GM11168 (cell line): ENCODE results near the gene AFAP1L2.

Source experiments
- in situ Hi-C: fragments of 300-500 bp; cut with MboI; formaldehyde crosslinking; loops from one replicate; pipeline ENCODE4 v1.12.0; 2022; ENCODE audit warnings: low sequenced_read_pairs; ENCODE audit not compliant: unreplicated experiment

Gene AFAP1L2

GRCh38 chr10:114279289-114279688, 125.0 kb downstream of the AFAP1L2 start:
- in situ Hi-C loops, result no loop called here

DNA sequence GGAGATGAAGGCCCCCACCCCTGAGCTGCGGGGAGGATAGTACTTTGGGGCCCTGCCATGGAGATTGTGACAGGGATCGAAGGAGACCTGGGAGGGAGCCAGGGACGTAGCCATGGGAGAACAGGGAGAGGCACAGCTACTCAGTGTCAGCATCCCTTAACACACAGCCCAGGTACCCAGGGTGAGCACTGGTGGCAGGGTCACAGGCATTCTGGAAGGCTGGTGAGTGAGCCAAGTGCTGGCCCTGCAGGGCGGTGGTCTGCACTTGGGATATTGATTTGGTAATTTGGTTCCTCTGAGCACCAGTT, 125.5 kb downstream of the AFAP1L2 start:
- in situ Hi-C loops, result no loop called here

- in situ Hi-C loops, result no loop called here
Observed at GRCh38 chr10:114278140-114278883, 126.0 kb downstream of the AFAP1L2 start.

DNA sequence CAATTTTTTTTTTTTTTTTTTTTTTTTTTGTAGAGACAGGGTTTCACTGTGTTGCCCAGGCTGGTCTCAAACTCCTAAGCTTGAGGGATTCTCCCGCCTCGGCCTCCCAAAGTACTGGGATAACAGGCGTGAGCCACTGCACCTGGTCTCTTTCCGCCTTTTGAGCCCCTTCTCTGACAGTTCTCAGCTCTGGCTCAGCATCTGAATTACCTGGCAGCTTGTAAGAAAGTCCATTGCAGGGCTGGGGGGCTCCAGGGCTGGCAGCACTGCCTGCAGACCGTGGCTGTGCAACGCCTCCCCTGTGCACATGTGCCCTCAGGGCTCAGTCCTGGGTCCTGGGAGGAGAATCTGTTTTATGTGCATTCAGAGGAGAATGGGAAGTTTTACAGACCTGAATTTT, 127.6 kb downstream of the AFAP1L2 start:
- in situ Hi-C loops, result no loop called here

- in situ Hi-C loops, result no loop called here
Observed at GRCh38 chr10:114276066-114276465, 128.2 kb downstream of the AFAP1L2 start.

DNA sequence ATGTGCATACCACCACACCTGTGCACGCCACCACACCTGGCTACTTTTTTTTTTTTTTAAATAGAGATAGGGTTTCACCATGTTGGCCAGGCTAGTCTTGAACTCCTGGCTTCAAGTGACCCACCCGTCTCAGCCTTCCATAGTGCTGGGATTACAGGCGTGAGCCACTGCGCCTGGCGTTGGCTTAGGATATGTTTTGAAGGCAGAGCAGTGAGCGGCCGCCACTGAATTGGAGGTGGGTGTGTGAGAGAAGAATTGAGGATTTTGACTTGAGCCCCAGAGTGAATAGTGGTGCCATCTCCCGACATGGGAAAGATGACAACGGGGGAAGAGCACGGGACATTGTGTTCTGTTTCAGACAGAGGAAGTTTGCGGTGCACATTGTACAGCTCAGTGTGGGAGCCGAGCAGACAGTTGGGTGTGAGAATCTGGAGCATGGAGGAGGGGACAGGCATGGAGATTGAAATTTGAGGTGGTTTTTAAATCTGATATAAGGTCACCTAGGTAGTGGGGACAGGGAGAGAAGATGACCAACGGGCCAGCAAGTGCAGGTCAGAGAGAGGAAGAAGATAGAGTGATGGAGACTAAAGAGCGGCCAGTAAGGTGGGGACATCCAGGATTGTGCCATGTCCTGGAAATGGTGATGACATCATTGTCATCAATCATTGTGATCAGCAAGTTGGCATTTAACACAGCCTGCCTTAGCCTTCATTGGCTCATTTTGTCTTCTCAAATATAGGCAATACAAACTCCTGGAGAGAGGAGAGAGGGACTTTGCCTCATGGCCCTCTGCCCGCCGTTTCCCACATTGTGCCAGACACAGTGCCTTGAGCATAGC, 129.5 kb downstream of the AFAP1L2 start:
- in situ Hi-C loops, result no loop called here

DNA sequence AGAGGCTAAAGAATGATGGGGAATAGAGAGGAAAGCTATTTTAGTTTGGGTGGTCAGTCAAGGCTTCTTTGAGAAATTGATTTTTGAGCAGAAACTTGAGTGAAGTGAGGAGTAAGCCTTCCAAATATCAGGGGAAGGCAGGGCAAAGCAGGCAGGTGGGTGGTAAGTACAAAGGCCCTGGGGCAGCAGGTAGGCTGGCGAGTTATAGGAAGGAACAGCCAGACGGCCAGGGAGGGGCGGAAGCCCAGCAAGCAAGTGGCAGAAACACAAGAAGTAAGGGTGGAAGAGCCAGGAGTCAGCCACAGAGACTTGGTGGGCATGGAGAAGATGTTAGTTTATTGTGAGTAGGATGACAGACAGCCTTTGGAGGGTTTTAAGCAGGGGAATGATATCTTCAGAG, 130.4 kb downstream of the AFAP1L2 start:
- in situ Hi-C loops, result no loop called here

DNA sequence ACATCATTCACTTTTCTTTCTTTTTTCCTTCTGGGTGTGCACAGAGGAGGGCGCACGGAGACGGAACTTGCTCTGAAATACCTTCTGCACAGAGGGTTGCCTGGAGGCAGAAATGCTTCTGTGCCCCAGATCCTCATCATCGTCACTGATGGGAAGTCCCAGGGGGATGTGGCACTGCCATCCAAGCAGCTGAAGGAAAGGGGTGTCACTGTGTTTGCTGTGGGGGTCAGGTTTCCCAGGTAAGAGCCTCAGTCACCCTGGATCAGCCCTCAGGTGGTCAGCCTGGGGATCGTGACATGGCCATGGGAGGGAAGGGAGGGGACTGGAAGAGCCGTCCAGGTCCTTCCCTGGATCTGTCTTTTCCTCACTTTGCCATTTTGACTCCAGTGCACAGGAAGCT, 131.6 kb downstream of the AFAP1L2 start:
- in situ Hi-C loops, result no loop called here

GRCh38 chr10:114271779-114272167, 132.5 kb downstream of the AFAP1L2 start:
- in situ Hi-C loops, result no loop called here

- in situ Hi-C loops, result no loop called here
Observed at GRCh38 chr10:114271075-114271778, 133.1 kb downstream of the AFAP1L2 start.

DNA sequence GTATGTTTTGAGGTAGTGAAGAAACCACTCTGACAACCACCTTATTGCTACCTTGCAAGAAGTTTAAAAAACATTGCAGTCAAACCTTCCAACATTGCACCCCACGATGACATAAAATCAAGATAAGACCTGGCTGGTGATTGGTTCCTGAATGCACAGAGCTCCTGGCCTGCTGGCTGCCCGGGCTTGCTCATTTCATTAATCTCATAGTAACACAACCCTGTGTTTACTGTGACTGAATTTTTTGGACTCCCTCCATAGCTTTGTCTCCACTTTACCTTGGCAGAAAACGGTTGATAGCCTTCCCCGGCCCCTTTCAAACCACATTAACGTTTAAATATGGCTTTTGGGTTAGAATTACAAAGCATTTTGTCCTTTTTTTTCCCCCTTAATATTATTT, 137.8 kb downstream of the AFAP1L2 start:
- in situ Hi-C loops, result no loop called here

DNA sequence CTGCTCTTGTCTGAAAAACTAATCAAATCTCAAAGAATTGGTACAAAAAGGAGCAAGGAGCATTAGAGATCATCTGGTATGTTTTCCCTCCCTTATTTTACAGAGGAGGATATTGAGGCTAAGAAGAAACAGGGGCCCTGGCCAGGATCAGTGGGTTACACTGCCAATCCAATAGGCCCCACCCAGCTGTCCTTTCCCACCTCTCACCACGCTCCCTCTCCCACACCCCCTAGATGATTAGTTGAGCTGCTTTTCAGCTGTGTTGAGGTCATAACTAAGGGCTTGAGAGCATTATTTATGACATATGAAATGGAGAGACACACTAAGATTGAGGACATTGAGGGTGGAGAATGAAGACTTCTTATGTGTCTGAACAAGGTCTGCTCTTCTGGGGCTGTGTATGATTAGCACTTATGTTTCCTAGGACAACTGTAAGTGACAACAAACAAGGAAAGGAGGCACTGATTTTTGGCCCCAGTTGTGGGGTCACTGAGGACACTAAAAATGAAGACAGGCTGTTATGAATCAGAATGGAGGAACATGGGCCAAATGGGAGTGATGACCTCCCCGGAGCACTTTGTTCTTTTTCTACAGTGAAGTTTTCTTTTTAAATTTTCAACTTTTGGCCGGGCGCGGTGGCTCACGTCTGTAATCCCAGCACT, 138.8 kb downstream of the AFAP1L2 start:
- in situ Hi-C loops, result no loop called here

GRCh38 chr10:114262496-114262895, 141.8 kb downstream of the AFAP1L2 start:
- in situ Hi-C loops, result no loop called here

DNA sequence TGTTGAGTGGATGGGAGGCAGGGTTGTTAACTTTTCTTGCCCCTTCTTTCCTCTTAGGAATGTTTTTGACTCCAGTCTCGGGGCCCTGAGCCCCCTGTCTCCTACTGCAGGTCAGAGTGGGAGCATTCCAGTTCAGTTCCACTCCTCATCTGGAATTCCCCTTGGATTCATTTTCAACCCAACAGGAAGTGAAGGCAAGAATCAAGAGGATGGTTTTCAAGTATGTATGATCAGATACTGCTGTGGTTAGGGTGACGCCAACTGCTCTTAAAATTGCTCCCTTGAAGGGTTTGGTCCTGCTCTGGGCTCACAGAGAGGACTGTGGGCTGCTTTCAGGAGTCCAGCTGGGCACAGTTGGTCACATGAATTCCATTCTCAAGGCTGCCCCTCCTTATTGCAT, 143.2 kb downstream of the AFAP1L2 start:
- in situ Hi-C loops, result no loop called here

GRCh38 chr10:114260366-114260765, 143.9 kb downstream of the AFAP1L2 start:
- in situ Hi-C loops, result no loop called here

- in situ Hi-C loops, result no loop called here
Observed at GRCh38 chr10:114259824-114260223, 144.5 kb downstream of the AFAP1L2 start.

DNA sequence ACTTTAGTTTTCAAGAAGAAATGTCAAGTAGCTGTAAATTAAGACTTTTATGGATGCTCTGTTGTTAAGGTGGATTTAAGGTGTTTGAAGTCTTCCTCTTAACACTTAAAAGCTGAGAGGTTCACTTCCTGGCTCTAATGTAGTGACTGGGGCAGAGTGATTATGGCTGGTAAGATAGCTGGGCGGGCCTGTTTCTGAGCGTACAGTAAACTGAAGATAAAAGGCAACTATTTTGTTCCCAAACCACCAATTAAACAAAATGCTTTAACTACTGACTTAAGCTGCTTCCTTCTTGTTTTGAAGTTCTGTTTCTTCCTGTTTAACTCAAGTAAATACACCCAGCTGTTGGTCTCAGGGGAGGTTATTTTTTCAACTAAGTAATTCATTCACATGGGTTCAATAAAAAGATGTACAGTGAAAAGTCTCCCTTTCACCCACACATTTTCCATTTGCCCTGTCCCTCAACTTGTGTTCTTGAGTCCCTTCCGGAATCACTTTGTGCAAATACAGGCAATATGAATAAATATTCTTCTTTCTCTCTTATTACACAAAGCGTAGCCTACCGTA, 145.9 kb downstream of the AFAP1L2 start:
- in situ Hi-C loops, result no loop called here

DNA sequence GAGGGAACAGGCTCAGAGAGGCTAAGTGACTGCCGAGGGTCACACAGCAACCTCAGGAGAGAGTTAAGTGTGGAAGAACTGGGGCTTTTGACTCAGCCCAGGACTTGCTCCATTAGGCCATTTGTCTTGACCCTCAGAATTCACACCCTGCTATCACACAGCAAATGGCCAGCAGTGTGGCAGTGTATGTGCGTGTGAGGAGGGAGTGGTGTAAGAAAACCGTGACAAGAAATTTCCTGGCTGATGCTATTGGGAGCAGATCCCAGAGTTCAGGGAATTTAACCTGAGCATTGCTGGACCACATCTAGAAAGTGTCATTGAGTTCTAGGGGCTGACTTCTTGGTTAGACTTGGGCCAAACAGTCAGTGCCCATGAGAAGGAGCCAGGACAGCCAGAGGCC, 146.8 kb downstream of the AFAP1L2 start:
- in situ Hi-C loops, result no loop called here

GRCh38 chr10:114256822-114257221, 147.5 kb downstream of the AFAP1L2 start:
- in situ Hi-C loops, result no loop called here

DNA sequence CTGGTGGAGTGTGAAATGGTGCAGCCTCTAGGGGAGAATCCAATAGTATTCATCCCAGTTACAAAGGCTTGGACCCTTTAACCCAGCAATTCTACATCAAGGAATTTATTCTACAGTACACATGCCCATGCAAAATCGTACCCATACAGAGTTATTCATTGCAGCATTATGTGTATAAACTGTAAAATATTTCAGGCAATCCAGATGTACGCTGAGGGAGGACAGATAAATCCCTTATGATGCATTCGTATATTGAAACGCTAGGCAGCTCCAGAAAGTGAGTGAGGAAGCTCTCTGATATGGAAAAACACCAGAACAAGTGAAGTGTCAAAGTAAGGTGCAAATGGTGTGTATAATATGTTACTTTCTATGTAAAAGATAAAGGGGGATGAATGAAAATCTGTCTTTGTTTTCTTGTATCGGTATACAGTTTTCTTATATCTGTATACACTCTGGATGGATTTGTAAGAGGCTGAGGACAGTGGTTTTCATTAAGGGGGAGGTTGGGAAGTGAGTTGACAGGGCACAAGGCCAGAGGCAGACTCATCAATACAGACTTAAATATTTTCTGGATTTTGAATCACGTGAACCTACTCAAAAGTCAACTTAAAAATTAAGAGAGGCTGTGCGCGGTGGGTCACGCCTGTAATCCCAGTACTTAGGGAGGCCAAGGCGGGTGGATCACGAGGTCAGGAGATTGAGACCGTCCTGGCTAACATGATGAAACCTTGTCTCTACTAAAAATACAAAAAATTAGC, 148.1 kb downstream of the AFAP1L2 start:
- in situ Hi-C loops, result no loop called here
